ENCODE measurements around the gene AGTPBP1.
"Not testable (repeated sequence)": the region's sequence is repeated elsewhere in the genome, so short reads cannot be mapped to it uniquely, and the experiment has no call there.

The AGTPBP1 gene

GRCh38 chr9:85631809-85632208 lies 109.9 kb downstream of the AGTPBP1 start:
- DNase-seq (ENCODE audit: low spot score) = no peak
- no peak for FAIRE-seq

DNA sequence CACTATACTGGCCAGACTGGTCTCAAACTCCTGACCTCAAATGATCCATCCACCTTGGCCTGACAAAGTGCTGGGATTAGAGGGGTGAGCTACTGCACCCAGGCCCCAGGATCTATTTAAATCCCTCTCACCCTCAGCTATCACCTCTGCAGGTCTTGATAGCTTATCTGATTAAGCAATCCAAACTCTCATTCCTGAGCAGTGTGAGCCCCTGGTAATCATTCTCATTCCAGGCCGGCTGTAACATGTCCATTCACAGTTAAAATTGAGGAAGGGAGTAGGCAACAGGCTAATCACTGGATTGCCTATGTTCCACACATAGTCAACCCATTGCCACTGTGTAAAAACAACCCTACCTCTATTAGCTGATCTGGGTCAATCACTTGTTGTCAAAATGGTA lies 111.1 kb downstream of the AGTPBP1 start:
- DNase-seq (ENCODE audit: low spot score) (no peak), FAIRE-seq (no peak)

- DNase-seq (ENCODE audit: low spot score) = no peak
- no peak for FAIRE-seq
Measured at GRCh38 chr9:85617141-85617670, 124.5 kb downstream of the AGTPBP1 start.

DNA sequence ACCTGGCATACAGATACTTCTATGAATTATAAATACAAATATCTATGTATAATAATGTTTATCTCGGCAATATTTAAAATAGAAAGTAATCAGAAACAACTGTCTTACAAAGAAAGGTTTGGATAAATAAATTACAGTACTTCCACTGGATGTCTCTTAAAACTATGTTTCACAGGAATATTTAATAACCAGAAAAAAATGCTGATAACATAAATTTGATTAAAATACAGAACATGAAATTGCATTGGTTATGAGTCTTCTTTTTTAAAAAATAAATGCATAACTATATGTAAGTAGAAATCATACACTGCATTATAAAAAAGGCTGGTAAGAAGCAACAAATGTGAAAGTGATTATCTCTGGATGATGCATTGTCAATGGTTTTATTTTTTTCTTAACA lies 126.0 kb downstream of the AGTPBP1 start:
- DNase-seq (ENCODE audit: low spot score) (no peak), FAIRE-seq (no peak)

- DNase-seq (ENCODE audit: low spot score) = peak; percentile 70
- FAIRE-seq = no peak
Measured at GRCh38 chr9:85610074-85610860, 131.5 kb downstream of the AGTPBP1 start.

GRCh38 chr9:85605905-85606304 lies 135.8 kb downstream of the AGTPBP1 start:
- FAIRE-seq (no peak), DNase-seq (ENCODE audit: low spot score) (no peak)

DNA sequence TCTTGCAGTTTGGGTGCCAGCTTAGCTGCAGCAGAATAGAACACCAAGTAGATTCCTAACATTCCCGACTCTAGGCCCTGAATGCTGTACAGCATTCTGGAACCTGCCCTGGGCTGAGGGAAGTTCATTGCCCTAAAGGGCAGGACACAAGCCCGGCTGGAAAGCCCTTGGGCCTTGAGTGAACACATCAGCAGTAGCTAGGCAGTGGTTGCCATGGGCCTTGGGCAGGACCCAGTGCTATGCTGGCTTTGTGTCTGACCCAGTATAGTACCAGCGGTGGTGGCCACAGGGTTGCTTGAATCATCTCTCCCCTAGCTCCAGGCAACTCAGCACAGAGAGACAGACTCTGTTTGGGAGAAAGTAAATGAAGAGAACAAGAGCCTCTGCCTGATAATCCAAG lies 137.8 kb downstream of the AGTPBP1 start:
- FAIRE-seq = no peak

DNA sequence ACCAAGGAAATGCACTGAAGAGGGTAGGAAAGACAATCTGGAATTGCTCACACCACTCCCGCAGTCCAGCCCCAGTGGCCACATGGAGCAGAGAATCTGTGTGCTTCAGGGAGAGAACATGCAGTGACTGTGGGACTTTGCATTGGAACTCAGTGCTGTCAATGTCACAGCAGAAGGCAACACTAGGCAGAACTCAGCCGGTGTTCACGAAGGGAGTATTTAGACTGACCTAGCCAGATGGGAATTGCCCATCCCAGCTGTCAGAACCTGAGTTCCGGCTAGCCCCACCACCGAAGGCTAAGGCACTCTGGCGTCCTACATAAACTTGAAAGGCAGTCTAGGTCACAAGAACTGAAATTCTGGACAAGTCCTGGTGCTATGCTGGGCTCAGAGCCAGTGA lies 139.0 kb downstream of the AGTPBP1 start:
- FAIRE-seq (no peak), DNase-seq (ENCODE audit: low spot score) (no peak)

More for the DNA sequence above, 137.8 kb downstream of the AGTPBP1 start:
- DNase-seq (ENCODE audit: low spot score) = no peak

- FAIRE-seq = no peak
- no peak for DNase-seq (ENCODE audit: low spot score)
Measured at GRCh38 chr9:85600675-85601263, 141.0 kb downstream of the AGTPBP1 start.

DNA sequence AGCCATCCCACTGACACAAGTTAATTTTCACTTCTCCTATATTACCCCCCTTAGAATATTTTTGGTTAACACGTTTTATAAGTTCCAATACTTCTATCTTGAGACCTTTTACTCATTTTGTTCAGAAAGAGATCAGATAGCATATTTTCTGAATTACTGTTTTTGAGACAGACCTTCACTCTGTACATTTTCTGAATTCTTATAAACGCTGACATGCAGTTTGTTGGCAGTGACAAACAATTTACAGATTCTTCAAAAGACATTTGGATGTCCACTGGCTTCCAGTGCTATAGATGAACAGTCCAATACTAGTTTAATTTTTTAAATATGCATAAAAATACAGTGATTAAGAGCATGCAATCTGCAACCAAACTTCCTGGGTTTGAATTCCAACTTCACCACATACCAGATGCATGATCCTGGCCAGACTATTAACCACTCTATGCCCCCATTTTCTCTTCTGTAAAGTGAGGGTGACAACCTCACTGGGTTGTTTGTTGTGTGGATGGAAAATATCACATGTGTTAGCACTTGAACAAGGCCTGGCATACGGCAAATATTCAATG lies 142.1 kb downstream of the AGTPBP1 start:
- DNase-seq (ENCODE audit: low spot score) = no peak
- no peak for FAIRE-seq

DNA sequence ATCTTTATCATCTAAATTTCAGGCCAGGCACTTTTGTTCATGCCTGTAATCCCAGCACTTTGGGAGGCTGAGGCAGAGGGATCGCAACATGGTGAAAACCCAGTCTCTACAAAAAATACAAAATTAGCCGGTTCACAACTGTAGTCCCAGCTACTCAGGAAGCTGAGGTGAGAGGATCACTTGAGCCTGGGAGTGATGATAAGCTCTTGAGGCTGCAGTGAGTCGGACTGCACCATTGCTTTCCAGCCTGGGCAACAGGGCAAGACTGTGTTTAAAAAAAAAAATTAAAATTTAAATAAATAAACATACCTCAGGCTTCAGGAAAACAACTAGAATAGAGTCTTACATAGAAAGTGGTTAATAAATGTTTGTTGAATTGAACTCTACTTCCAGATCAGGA lies 147.4 kb downstream of the AGTPBP1 start:
- DNase-seq (ENCODE audit: low spot score) (no peak), FAIRE-seq (no peak)

- no peak for DNase-seq (ENCODE audit: low spot score)
- no peak for FAIRE-seq
Measured at GRCh38 chr9:85586684-85587083, 155.1 kb downstream of the AGTPBP1 start.

- DNase-seq (ENCODE audit: low spot score) (no peak), FAIRE-seq (no peak)
Measured at GRCh38 chr9:85577353-85577952, 164.3 kb downstream of the AGTPBP1 start.

- FAIRE-seq = no peak
- no peak for DNase-seq (ENCODE audit: low spot score)
Measured at GRCh38 chr9:85575868-85576267, 165.9 kb downstream of the AGTPBP1 start.

DNA sequence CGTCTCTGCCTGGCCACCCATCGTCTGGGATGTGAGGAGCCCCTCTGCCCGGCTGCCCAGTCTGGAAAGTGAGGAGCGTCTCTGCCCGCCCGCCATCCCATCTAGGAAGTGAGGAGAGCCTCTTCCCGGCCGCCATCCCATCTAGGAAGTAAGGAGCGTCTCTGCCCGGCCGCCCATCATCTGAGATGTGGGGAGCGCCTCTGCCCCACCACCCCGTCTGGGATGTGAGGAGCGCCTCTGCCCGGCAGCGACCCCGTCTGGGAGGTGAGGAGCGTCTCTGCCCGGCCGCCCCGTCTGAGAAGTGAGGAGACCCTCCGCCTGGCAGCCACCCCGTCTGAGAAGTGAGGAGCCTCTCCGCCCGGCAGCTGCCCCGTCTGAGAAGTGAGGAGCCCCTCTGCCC lies 168.2 kb downstream of the AGTPBP1 start:
- FAIRE-seq; DNase-seq (ENCODE audit: low spot score): not testable (repeated sequence)

DNA sequence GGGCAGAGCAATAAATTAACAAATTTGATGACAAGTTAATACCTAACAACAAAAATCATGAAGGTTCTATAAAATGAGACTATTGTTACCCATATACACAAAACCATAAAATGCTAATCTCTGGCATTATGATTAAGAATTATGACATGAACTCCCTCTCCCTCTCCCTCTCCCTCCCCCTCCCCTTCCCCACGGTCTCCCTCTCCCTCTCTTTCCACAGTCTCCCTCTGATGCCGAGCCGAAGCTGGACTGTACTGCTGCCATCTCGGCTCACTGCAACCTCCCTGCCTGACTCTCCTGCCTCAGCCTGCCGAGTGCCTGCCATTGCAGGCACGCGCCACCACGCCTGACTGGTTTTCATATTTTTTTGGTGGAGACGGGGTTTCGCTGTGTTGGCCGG lies 168.8 kb downstream of the AGTPBP1 start:
- not testable (repeated sequence) for FAIRE-seq; DNase-seq (ENCODE audit: low spot score)

- DNase-seq (ENCODE audit: low spot score) (peak; percentile 38), FAIRE-seq (no peak)
Measured at GRCh38 chr9:85569988-85570387, 171.8 kb downstream of the AGTPBP1 start.

- no peak for FAIRE-seq
- no peak for DNase-seq (ENCODE audit: low spot score)
Measured at GRCh38 chr9:85559526-85559925, 182.2 kb downstream of the AGTPBP1 start.

GRCh38 chr9:85554349-85554748 lies 187.4 kb downstream of the AGTPBP1 start:
- FAIRE-seq (no peak), DNase-seq (ENCODE audit: low spot score) (no peak)

DNA sequence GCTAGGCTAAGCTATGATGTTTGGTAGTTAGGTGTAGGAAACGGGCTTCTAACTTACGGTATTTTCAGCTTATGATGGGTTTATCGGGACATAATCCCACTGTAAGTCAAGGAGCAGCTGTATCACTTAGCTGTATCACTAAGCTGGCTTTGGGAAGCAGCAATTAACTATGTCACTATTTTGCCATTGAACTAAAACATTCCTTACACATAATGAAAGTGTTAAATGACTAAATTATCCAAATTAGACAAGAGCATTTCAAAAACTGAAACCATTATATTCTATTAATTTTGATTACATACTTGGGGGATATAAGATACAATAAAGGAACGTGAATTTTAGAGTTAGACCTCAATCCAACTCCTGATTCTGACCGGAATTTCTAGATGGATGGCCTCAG lies 188.3 kb downstream of the AGTPBP1 start:
- DNase-seq (ENCODE audit: low spot score) (no peak), FAIRE-seq (no peak)

DNA sequence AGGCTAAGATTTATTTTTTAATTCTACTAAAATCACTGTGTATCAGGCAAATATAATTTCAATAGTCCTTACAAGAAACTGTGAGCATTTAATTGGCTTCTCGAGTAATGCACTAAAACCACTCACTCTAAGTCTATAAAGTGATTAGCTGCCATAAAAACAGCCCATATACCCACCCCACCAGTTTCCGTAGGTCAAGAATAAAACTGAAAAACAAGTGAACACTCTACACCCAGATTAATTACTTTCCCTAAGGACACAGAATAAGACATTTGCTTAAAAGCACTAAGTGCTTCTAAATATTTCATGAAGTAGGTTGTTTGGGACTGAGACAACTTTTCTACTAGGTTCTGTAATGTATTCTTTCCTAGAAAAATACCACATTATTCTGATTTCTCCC lies 194.2 kb downstream of the AGTPBP1 start:
- FAIRE-seq (no peak), DNase-seq (ENCODE audit: low spot score) (no peak)

GRCh38 chr9:85543196-85543595 lies 198.6 kb downstream of the AGTPBP1 start:
- DNase-seq (ENCODE audit: low spot score) (peak; percentile 23), FAIRE-seq (no peak)

Data from urothelium cell line (cell line).